GM19397 (cell line): ENCODE results near the gene MS4A15.
"Not testable (repeated sequence)": the region's sequence is repeated elsewhere in the genome, so short reads cannot be mapped to it uniquely, and the experiment has no call there.

ENCODE experiments used
- ATAC-seq: cut with Tn5 transposase; IDR thresholded peaks from one replicate; pipeline ENCODE4 v1.9.1; 2021; ENCODE audit warnings: mild to moderate bottlenecking, moderate library complexity; ENCODE audit not compliant: unreplicated experiment

MS4A15 gene

GRCh38 chr11:60801194-60801593, 44.5 kb downstream of the MS4A15 start:
- ATAC-seq: no peak

- no peak for ATAC-seq
These were observed 46.7 kb downstream of the MS4A15 start for GRCh38 chr11:60803273-60803936.

GRCh38 chr11:60809249-60809648, 52.6 kb downstream of the MS4A15 start:
- ATAC-seq: no peak

- no peak for ATAC-seq
These were observed 53.0 kb downstream of the MS4A15 start for GRCh38 chr11:60809691-60810090.

GRCh38 chr11:60810151-60810550, 53.5 kb downstream of the MS4A15 start:
- no peak for ATAC-seq

GRCh38 chr11:60810569-60810968, 53.9 kb downstream of the MS4A15 start:
- no peak for ATAC-seq

- ATAC-seq: no peak
These were observed 56.7 kb downstream of the MS4A15 start for GRCh38 chr11:60813324-60813723.

GRCh38 chr11:60814112-60814511, 57.4 kb downstream of the MS4A15 start:
- ATAC-seq: no peak

GRCh38 chr11:60816590-60817157, 60.0 kb downstream of the MS4A15 start:
- no peak for ATAC-seq

- ATAC-seq: no peak
These were observed 61.4 kb downstream of the MS4A15 start for GRCh38 chr11:60818057-60818456.

- no peak for ATAC-seq
These were observed 65.3 kb downstream of the MS4A15 start for GRCh38 chr11:60821827-60822599.

- not testable (repeated sequence) for ATAC-seq
These were observed 67.2 kb downstream of the MS4A15 start for GRCh38 chr11:60823745-60824306.

GRCh38 chr11:60825118-60825517, 68.5 kb downstream of the MS4A15 start:
- ATAC-seq: no peak

- ATAC-seq: no peak
These were observed 69.1 kb downstream of the MS4A15 start for GRCh38 chr11:60825790-60826189.
